Stimulated activated CD8-positive, alpha-beta memory T cell treated with anti-CD3 and anti-CD28 coated beads, Interleukin-12 subunit alpha, Interleukin-12 subunit beta, amount 100 ng/mL, for 24 hours (primary cell): ENCODE data around the gene SLC12A2.

Experiments used
- DNase-seq: peaks from one replicate; pipeline ENCODE4 v3.0.0-alpha.2; 2020; ENCODE audit errors: extremely low read depth

SLC12A2 gene

DNA sequence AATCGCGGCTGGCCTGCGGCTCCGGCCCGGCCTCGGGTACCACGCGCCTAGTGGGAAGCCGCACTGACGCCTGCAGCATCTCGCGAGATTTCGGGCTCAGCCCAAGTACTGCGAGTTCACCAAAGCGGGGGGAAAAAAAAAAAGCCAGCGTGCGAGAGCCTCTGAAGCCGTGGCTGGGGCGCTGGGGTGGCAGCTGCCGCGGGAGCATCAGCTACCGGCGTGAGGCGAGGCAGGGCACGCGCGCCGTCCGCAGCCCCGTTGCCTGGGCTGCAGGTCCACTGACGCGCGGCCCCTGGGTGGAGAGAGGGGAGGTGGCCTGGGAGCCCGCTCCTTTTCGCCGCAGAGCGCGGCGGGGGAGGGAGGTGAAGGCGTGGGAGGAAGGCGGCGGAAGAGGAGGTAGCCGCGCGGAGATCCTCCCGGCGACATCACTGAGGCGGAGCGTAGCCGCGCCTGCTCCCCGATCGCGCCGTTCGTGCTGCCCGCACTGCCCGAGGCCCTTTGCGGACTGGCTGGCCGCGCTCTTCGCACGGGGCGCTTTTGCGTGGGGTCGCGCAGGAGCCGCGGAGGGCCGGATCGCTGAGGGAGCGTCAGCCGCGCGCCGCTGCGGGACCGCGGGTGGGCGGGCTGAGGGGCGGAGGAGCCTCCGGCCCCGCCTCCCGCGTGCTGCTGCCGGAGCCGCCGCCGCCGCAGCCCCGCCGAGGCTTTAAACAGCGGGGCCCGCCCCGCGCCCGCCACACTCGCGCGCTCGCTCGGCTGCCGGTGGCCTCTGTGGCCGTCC lies at the start of gene SLC12A2:
TSS of gene SLC12A2 (plus strand) at position 734 of the 778 bp plus-strand sequence. CDS start 189 bp downstream, outside the sequence.
- peak; percentile 69 for DNase-seq

GRCh38 chr5:128035689-128036088 lies 47.9 kb upstream of the SLC12A2 start:
- DNase-seq = no peak

- DNase-seq = no peak
Measured at GRCh38 chr5:128036950-128037349, 46.6 kb upstream of the SLC12A2 start.

DNA sequence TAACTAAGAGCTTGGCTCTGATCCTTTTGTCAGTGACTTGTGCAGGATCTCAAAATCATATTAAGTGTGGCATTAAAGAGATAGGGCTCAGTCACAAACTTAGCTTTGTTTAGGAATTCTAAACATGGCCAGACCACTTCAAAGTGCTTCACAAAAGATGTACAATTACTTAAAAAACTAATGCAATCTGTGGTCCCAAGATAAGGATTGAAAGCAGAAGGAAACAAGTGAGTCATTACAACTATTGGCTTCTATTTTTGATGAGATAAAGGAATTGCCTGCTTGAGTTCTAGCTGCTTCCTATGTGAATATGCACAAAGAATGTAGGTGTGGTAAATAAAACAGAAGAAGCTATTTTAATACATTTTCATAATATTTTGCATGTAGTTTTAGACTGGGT lies 44.9 kb upstream of the SLC12A2 start:
- DNase-seq = no peak

DNA sequence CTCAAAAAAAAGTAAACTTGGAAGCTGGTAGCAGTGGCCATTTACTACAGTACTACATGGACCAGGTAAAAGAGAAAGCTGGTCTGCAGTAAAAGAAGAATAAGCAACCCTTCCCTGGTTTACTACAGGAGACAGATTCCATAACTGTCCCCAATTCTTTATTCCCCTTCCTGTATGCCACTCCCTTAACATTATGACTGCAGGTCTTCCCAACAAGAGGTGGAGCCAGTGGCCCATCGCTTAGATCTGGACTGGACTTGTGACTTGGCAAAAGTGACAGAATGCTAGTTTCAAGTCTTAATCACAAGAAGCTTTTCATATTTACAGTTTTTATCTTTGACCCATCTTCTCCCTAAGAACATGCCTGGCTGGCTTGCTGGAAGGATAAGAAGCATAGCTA lies 42.6 kb upstream of the SLC12A2 start:
- DNase-seq = no peak

- DNase-seq = no peak
Measured at GRCh38 chr5:128052780-128053179, 30.8 kb upstream of the SLC12A2 start.

DNA sequence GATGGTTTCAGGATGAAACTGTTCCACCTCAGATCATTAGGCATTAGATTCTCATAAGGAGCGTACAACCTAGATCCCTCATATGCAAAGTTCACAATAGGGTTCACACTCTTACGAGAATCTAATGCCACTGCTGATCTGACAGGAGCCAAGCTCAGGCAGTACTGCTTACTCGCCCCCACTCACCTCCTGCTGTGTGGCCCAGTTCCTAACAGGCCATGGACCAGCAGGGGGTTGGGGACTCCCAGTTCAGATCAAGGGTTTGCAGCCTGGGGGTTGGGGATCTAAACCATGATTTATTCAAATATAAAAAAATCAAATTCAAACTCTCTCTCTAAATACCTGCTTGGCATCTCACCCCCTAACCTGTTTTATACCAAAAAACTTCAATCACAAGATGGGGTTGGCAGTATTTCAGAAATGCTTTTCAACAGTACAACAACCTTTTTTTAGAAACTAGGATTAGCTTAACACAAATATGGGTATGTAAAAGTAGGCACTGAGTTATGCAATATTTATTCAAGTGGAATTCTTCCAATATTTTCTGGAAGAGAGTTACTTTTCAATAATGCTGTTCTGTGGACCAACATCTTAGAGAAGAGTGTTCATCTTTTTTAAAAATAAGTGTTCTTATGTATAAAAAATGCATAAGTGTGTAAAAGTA lies 30.1 kb upstream of the SLC12A2 start:
- DNase-seq = no peak

DNA sequence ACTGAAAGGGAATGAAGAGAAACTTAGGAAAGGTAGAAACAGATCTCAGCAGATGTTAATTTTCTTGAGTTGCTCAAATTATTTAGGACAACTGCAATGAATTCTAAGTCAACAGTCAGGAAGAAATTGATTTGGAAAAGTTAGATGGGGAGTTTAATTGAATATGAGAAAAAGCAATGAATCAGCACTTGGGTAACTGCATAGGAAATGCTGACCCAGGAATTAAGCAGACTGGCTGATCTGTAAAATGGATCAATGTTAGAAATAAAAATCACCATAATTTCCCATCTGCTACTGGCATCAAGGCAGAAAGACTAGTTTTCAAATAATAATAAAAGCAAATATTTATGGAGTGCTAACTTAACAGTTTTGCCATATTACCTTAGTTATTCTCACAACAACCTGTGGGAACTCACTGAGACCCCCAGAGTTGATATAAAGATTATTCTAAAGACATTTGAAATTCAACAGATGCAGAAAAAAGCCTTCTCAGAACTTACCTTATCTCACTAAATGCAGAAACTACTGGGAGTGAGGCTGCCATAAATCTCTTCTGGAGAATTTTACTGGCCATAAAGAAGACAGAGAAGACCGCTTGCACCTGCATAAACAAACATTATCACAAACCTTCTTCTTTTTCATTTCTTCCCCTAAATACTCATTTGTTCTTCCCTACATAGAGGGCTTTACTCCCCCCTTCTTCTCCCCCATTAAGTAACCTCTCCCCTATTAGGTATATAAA lies 22.8 kb upstream of the SLC12A2 start:
- DNase-seq = no peak

DNA sequence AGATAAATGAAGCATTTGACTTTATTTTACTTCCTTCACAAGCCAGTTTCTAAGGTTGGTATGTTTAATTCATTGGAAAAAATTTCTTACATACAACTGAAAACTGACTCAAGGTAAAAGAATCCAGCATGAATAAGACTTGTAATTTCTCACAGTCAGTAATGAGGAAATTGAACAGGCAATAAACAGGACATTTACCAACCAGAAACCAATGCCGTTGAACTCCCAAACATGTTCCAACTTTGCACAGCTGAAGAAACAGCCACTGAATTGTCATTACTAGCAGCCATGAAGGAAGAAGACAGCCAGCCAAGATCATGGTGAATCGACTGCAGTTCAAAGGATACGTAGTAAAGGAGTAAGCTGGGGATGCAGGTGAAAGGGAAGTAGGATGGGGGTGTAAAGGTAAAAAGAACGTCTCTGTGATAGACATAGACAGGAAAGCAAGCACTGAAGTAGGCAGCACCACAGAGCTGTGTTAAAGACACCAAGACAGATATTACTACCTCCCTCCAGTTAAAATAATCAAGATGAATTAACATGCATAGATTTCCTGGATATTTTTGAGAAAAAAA lies 21.3 kb upstream of the SLC12A2 start:
- DNase-seq = no peak

GRCh38 chr5:128074171-128074570 lies 9.4 kb upstream of the SLC12A2 start:
- no peak for DNase-seq

- DNase-seq = no peak
Measured at GRCh38 chr5:128074953-128075352, 8.6 kb upstream of the SLC12A2 start.

DNA sequence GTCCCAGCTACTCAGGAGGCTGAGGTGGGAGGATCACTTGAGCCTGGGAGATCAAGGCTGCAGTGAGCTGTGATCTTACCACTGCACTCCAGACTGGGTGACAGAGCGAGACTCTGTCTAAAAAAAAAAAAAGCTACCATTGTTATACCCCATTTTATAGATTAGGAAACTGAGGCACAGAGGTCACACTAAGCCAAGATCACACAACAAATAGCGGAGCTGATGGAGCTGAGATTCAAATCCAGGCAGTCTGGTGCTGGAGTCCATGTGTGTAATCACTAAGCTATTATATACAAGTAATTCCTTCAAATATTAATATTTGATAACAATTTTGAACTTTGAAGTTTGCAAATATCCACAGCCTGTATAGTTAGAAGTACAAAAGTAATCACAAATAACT lies 6.0 kb upstream of the SLC12A2 start:
- no peak for DNase-seq

- DNase-seq = no peak
Measured at GRCh38 chr5:128081111-128081851, 2.3 kb upstream of the SLC12A2 start.

DNA sequence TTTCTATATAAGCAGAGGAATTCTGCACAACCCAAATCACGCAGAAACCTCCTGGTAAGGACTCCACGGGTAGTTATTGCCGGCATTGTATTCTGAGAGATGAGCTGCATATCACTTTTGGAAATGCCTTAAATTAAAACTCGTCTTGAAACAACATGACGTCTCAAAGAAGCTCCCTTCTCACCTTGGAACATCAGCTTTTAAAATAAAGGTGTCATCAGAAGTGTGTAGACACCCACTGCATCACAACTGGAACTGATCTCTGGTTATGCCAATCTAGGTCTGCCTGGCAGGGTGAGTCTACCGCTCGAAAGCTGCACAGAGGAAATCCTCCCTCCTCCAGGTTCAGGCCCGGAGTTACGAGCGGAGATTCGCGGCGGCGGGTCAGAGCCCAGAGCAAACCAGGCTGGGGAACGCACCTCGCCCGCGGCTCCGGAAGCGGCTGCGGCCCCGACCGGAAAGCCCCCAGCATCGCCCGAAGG lies 974 bp upstream of the SLC12A2 start:
- DNase-seq = no peak

DNA sequence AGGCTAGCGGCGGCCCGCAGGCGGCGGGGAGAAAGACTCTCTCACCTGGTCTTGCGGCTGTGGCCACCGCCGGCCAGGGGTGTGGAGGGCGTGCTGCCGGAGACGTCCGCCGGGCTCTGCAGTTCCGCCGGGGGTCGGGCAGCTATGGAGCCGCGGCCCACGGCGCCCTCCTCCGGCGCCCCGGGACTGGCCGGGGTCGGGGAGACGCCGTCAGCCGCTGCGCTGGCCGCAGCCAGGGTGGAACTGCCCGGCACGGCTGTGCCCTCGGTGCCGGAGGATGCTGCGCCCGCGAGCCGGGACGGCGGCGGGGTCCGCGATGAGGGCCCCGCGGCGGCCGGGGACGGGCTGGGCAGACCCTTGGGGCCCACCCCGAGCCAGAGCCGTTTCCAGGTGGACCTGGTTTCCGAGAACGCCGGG lies 253 bp downstream of the SLC12A2 start:
- no peak for DNase-seq

GRCh38 chr5:128084228-128085167 lies 932 bp downstream of the SLC12A2 start:
- no peak for DNase-seq

- DNase-seq = no peak
Measured at GRCh38 chr5:128085413-128085812, 1.8 kb downstream of the SLC12A2 start.

DNA sequence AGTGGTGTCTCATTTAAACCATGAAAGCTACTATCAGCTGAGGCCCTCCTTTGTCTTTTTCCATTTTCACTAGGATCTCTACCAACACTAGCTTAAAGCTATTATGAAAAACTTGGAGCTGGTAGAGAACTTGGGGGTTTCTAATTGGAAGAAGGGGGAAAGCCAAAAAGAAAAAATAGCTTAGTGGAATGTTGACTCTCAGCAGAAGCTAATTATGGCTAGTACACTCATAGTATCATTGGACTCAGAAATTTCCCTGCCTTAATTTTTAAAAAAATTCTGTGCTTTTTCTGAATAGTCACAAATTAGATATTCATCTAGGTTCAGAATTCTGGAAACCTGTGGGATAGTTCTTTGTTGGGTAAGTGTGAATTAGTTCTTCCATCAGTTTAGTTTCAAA lies 8.0 kb downstream of the SLC12A2 start:
- DNase-seq = no peak

- no peak for DNase-seq
Measured at GRCh38 chr5:128092144-128092543, 8.6 kb downstream of the SLC12A2 start.

DNA sequence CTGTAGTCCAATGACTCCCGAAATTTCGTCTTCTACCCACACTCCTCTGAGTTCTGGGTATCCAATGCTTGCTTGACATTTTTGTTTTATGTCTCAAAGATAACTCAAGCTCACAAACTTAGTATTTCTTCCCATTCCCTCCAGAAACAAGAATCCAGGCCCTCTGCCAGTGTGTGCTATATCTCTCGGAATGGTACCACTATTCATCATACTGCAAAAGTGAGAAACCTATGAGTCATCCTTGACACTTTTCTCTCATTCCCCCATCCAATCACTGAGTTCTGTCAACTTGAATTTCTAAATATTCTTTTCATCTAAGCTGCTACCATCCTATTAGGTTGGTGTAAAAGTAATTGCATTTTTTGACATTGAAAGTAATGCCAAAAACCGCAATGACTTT lies 9.8 kb downstream of the SLC12A2 start:
- DNase-seq = no peak
